ENCODE data around the gene DPPA3.
"Not testable (repeated sequence)": the region's sequence is repeated elsewhere in the genome, so short reads cannot be mapped to it uniquely, and the experiment has no call there.

The DPPA3 gene

DNA sequence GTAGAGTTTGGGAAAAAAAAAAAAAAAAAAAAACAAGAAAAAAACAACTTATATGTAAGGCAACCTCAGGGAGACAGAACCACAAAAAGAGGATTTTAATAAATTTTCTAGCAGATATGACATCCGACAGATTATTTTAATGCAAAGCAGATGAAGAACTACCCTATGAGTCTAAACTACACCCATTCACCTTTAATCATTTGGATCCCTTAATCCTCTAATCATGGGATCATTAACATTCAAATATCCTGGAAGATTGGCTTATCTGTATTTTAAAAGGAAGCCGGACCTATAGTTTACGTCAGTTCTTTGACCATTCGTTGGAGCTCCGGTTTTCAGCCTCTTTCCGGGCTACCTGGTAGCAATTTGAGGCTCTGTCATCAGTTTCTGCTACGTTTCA is at the start of gene DPPA3:
TSS of gene DPPA3 (plus strand) at position 301 of the 400 bp plus-strand sequence. CDS start 138 bp downstream, outside the sequence.
- no peak for DNase-seq

DNA sequence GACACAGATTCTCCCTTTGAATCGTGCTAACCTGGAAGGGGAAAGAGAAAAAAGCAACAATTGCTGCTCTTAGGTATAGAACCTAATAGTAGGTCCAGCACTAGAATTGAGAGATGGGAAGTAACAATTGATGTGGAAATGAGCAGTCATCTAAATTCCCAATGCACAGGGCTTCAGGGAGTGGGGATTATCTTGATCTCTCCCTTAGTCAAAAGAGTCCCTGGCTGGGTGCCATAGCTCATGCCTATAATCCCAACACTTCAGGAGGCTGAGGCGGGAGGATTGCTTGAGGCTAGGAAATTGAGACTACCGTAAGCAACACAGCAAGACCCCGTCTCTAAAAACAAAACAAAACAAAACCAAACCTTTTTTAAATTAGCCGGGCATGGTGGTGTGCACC is 49.5 kb upstream of the DPPA3 start:
- DNase-seq, result no peak

DNA sequence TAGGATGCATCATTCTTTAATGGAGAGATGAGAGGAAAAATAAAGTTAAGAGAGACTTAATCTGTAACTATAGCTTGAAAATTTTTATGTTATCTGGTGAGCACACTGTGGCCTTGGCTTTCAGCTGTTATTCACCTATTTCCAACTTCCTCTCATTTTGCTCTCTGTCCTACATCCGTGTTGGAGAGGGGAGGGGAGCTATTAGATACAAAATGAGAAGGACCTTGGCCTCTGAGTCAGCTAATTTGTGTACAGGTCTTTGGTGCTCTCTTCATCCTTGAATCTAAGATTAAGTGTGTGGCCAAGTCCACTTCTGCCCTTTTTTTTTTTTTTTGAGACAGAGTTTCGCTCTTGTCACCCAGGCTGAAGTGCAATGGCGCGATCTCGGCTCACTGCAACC is 44.6 kb upstream of the DPPA3 start:
- DNase-seq, result no peak

DNA sequence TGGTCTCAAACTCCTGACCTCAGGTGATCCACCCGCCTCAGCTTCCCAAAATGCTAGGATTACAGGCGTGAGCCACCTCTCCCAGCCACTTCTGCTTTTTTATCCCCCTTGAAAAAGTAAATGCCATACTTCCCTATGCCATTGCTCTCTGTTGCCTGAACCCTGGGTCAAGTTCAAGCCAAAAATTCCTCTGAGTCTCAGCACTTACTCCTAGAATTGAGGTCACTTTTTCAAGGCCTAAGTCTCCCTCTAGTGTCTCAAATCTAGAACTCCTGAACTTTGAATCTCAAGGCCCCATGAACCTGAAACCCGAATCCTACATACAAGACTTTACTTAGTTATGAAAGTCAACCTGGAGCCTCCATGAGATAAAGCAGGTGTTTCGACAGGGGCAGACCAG is 44.1 kb upstream of the DPPA3 start:
- no peak for DNase-seq

DNA sequence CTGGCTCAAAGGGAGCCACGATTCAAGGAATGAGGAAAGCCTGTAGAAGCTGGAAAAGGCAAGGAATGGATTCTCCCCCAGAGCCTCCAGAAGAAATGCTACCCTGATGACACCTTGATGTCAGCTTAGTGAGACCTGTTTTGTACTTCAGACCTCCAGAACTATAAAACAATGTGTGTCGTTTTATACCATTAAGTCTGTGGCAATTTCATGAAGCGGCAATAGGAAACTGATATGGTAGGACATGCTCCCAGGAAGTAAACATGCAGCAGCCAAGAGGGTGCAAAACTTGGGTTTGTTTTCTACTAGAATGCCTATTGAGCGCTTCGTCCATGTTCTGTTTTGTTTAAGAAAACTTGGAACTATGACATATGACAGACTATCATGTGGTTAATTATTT is 43.1 kb upstream of the DPPA3 start:
- no peak for DNase-seq

DNA sequence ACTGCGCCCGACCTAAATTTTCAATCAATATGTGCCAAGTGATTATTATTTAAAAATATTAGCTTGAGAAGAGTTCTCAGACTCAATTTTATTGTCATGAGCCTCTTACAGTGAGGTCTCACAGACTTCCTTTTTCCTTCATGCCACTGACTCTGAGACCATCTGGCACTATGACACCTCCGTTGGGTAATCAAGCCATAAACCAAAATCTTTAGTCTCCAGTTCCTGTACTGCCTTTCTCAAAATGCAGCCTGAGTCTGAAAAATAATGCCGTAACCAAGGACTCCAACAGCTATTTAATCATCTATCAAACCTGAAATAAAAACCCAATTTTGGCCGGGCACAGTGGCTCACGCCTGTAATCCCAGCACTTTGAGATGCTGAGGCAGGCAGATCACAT is 35.8 kb upstream of the DPPA3 start:
- DNase-seq, result not testable (repeated sequence)

DNA sequence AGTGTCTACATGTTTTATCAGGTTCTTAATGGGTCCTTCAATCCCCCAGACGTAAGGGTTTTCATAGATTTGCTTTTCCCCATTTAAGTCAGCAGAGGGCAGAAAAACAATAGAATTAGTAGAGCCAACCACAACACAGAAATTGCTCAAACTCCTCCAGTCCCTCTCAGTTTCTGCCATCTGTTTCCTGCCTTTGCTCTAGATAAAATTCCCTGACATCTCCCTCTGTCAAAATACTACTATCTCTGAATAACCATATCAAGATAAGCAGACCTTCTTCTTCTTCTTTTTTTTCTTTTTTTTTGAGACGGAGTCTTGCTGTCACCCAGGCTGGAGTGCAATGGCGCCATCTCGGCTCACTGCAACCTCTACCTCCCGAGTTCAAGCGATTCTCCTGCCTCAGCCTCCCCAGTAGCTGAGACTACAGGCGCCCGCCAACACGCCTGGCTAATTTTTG is 33.8 kb upstream of the DPPA3 start:
- not testable (repeated sequence) for DNase-seq

DNA sequence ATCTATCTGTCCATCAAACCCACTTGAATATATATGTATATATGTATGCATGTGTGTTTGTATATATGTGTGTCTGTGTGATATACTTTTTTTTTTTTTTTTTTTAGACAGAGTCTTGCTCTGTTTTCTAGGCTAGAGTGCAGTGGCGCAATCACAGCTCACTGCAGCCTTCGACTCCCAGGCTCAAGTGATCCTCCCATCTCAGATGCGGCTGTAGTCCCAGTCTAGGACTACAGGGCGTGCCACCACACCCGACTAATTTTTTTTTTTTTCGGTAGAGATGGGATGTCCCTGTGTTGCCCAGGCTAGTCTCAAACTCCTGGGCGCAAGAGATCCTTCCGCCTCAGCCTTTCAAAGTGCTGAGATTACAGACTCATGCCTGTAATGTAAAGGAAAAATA is 32.5 kb upstream of the DPPA3 start:
- DNase-seq, result no peak

DNA sequence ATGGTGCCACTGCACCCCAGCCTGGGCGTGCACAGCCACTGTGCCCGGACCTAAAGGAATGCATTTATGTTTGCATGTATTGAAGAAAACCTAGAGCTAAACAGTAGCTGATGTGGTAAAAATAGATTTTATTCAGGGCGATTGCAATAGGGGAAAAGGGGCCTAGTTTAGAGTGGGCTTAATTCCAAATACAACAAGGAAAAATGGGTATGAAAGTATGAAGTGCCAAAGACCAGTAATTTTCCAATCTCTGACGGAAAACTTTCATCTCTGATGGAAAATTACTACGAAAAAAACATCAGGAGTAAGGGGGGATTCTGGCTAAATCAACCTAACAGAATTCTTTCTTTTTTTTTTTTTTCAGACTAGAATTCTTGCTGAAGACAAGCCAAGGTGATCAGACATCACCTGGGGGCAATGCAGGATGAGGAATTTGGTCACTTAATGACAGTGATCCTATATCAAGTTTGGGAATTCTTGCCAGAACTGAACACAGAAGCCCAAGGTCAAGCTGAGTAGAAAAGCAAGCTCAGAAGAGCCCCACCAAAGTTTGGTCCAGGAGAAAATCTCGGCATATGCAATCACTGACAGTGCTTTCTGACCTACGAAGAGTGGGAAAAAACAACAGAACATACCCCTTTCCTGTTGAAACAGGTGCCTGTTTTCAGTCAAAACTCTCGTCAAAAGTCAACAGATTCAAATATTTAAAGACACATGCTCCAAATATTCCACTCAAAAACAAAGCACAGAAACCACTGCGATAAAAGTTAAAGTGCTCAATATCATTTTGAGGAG is 31.8 kb upstream of the DPPA3 start:
- no peak for DNase-seq

DNA sequence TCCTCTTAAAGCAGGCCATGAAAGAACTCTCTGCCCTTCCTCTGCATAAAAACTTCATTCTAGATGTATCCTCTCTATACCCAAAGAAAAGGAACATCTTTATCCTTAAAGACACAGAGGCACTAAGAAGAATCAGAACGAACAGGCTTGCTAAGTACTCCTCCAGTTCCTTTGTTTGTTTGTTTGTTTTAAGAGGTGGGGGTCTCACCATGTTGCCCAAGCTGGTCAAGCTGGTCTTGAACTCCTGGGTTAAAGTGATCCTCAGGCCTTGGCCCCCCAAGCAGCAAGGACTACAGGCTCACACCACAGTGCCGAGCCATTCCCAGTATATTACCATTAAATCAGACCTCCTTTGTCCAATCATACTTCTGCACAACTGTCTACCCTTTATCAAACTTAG is 29.7 kb upstream of the DPPA3 start:
- DNase-seq, result no peak

DNA sequence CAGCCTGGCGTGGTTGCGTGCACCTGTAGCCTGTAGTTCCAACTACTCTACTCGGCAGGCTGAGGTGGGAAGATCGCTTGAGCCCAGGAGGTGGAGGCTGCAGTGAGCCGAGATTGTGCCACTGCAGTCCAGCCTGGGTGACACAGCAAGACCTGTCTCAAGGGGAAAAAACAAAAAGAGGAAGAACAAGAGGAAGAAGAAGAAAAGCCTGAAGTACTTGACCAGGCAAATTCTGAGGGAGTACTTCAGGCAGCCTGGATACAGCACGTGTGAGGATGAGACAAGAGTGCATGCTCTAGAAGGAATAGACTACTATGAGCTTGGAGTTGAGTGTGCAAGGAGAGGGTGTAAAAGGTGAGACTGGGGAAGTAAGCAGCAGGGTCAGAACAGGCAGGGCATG is 17.4 kb upstream of the DPPA3 start:
- DNase-seq, result no peak

DNA sequence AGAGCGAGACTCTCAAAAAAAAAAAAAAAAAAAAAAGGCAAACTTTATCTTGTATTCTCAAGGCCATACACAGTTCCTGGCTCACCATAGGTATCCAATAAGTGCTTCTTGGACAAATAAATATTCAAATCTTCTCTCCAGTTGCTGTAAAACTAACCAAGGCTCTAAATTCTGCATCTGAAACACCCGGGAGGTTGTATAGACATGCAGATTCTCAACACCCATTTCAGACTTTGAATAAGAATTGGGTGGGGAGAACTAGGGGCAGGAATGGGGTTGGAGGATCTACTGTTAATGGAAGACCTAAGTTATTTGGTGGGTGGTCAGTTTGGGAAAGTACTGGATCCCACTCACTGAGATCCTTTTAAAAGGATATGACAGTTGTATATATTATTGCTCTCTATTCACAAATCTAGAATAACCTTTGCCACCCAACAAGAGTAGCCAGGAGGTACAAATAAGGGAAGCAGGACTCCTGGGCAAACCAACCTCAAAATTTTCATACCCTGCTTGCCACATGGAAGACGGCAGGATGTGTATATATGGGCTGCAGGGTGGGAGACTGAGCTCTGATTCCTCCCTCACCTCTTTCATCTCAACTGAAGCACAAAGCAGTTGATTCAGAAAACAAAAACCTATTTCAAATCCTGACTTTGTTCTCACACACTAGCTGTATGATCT is 16.5 kb upstream of the DPPA3 start:
- DNase-seq, result no peak

DNA sequence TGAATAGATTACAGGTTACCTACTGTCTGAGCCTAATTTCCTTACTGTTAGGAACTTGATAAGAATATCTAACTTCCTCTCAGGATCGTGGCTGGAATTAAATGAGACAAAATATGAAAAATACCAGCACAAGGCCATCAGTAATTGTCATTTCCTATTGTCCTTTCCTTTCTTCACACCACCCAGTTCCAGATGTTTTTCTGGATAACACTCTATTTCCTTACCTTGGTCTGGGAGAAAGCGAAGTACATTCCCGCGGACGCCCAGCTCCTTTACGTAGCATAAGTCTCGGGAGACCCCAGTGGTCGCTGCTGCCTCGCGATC is 16.0 kb upstream of the DPPA3 start:
- no peak for DNase-seq

DNA sequence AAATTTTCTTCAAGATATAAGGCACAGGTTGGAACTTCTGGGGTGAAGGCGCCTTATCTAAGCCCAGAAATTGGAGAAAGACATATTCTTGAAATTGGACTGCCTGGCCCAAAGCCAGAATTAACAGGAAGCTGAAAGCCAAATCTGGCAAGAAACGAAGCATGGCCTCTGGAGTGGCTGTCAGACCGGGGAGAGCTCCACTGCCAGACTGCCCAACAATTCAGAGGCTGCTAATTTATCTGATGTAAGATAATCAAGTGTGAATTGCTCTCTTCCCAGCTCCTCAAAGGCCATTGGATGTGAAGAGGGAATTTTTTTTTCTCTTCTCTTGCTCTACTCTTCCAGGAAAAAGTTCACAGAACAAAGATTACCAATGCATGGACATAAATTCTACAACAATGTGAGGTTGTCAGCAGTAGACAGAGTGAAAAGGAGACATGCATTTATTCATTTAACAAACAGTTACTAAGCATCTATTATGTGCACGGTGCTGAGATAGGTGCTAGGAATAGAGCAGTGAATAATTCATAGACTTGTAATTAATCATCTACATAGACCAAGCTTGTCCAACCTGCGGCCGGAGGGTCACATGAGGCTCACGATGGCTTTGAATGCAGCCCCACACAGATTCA is 15.6 kb upstream of the DPPA3 start, which contains the start of gene GDF3:
TSS of gene GDF3 (minus strand) at position 210 of the 632 bp plus-strand sequence. CDS start at position 163, 47 bp downstream.
- no peak for DNase-seq

DNA sequence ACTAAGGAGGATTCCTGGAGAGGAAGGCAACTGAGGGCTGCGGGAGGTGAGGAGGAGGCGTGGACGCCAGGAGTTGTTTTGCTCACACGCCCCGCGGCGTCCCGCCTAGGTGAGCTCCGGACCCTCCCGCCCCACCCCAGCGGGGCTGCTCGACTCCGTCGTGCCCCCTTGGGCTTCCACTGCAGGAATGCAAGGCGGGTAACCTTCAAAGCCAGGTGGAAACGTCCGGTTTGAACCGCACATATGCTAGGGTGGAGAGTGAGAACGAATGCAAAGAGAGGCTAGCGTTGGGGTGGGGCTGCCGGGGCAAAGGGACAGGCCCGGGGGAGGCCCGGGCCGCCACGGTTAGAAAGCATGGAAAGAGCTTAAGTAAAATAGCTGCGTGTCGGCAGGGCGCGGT is 5.4 kb upstream of the DPPA3 start:
- no peak for DNase-seq

DNA sequence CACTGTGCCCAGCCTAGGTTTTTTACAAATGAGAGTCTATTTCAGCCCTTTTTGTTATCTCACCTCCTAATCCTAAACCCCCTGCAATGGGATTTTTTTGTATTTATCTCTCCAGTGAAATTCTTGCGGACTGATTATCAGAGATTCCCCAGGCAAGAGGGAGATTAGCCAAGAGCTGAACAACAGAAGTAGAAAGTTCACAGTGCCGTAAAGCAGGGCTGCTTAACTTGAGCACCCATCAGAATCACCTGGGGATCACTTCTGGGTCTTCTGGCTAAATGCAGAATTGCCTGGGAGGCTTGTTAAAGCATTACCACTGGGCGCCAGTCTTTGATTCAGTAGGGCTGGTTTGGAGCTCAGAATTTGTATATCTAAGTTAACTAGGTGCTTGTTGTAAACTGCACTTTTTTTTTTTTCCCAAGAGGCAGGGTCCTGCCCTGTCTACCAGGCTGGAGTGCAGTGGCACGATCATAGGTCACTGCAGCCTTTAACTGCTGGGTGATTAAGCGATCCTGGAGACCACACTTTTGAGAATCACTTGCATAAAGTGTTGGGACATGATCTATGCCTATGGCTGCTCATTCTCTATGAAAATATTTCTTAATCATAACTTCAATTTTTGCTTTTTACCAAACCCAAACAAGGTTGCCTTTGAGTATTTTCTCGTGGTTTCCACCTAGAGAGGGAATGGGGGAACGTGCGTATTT is 1.1 kb upstream of the DPPA3 start:
- DNase-seq, result no peak

DNA sequence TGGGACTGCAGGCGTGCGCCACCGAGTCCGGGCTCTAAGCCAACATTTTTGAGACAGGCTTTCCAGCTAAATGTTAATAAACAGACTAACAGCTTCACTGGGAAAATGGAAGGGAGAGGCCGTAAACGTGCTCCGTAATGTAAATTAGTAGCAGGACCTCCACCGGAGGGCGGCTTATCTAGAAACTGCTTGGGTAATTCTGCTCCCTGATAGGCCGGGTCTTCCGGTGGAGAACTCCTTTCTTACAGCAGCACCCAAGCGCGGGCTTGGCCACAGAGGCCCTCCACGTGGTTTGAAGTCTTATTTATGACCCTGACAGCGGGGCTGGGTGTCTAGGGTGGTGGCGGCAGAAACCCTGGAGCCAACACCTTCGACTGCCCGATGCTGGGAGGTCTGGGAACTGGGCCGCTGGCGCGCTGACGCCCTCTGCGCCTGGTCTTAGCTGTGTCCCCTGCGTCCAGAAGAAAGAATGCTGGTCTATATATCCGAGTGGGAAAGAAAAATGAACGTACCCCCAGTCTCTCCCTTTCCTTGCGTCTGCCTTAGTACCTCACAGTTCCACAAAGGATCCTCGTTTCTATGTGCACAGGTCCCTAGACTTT is 1.7 kb downstream of the DPPA3 start:
- no peak for DNase-seq

DNA sequence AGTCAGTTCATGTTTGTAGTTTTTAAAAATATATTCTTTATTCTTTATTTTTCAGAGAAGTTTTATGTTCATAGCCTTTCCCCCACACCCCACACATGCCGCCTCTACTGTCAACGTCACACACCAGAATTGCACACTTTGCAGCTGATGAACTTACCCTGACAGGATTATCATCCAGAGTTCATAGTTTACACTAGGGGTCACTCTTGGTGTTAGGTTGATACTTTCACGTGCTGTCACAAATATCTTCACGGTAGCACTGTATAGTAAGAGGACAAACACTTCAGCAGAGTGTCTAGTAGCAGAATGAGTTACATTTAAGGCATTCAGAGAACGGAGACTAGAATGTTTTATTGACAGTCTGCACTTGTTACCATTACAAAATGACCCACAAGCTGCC is 5.1 kb downstream of the DPPA3 start:
- DNase-seq, result no peak

DNA sequence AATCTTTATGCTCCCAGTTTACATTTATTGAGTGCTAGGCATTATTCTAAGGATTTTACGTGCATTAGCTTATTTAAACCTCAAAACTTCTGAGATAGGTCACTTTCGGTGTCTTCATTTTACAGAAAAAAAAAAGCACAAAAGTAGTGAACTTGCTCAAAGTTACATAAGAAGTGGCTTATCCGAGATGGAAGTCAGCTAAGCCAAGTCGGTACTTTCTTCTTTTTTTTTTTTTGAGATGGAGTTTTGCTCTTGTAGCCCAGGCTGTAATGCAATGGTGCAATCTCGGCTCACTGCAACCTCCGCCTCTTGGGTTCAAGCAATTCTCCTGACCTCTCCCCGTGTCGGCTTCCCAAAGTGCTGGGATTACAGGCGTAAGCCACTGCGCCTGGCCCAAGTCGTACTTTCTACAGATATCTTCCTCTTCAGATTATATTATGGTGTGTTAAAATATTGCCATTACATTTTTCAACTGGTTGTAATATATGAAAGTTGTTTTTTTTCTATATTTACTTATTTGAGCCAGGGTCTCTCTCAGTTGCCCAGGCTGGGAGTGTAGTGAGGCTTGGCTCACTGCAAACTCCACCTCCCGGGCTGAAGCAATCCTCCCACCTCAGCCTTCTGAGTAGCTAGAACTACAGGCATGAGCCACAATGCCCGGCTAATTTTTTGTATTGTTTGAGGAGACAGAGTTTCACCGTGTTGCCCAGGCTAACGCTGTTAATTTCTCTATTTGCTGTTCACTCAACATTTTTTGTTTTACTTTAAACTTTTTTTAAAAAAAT is 8.9 kb downstream of the DPPA3 start:
- DNase-seq, result no peak

DNA sequence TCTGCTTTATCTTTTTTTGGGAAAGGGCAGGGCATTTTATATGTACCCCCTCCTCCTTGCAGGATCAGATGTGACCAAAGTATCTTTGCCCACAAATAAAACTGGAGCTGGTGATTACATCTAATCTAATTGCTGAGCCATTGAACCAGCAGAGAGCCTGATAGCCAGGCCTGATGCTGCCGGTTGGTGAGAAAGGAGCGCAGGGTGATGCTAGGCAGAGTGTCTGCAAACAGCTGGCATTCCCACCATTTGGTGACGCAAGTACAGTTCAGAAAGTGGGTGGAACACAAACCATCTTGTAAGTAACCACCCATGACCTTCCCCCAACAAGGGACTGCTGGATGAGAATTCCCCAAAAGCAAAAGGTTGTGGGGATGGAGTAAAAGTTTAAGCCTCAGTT is 12.7 kb downstream of the DPPA3 start:
- no peak for DNase-seq

DNA sequence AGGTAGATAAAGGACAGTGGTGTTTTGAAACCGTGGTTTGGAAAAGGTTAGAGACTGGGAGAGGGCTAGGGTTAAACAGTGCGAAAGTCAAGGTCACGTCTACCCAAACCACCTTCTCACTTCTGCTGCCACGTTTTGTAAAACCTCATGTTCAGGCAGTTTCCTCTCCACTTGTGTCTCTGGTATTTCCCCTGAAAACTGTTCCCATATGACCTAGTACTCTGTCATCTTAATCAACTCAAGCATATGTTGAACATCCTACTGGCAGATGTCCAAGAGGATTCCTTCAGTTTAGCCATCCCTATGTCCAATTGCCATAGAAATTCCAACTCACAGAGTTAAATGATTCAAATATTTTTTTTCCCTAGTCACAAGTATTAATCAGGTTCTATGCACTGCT is 18.5 kb downstream of the DPPA3 start:
- DNase-seq, result no peak

DNA sequence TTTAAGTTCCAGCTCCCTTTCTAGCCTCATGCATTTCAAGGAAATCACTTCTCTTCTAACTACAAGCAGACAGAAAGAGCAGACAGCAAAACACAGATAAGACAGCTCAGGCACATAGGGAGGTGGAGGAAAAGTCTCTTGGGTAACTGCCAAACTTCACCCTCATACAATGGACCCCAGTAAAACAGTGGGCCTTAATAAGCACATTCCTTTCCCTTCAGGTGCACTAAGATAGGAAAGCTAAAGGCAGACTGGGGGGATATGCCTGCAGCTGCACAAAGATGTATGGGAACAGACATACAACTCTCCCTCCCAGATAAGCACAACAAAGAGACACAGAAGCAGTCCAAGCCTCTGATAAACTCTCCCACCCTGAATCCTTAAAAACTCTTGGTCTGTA is 19.8 kb downstream of the DPPA3 start:
- not testable (repeated sequence) for DNase-seq
